Measurements from ENCODE around the gene ARHGEF4. TPM values are rescaled to one million over a fixed set of nuclear protein-coding genes. Genes with fewer than 3 reads are reported as not detected.

ARHGEF4 gene
- total RNA-seq, 1 experiment from 2014 or later, result 26.6 TPM

GRCh38 chr2:130830538-130830937 lies 6.2 kb upstream of the ARHGEF4 start:
- ATAC-seq (no peak), DNase-seq (ENCODE audit: low read depth, low spot score) (no peak)
- no peak overlapping the region for H3K9ac ChIP-seq (ENCODE audit: low read length)
- no peaks in the 10 kb centered on the region for H3K9me3 ChIP-seq (ENCODE audit: control insufficient read depth in 1 of 2, insufficient read depth in 1 of 2, low read depth in 1 of 2, low read length in 2 of 2)
- ChIA-PET POLR2A (no interaction called here), CTCF (no interaction called here), RAD21 (ENCODE audit: low non-redundant PET in 1 of 2, low total read pairs in 2 of 2, uncharacterized antibody in 2 of 2, unreplicated experiment in 2 of 2) (no interaction called here)
- H3K27ac ChIP-seq (ENCODE audit: low read depth, low read length), result no peak overlapping the region
- no peak overlapping the region for H3K4me3 ChIP-seq (replicated peaks in 1 of 2; ENCODE audit: low read depth in 1 of 2, low read length in 2 of 2)
- no peak overlapping the region for H2AFZ ChIP-seq (ENCODE audit: low read depth, low read length, poor library complexity, severe bottlenecking)
- no peaks in the 10 kb centered on the region for H3K79me2 ChIP-seq (ENCODE audit: insufficient read depth, low read length)
- no TSS peak for BruUV-seq (replicated peaks)
- TF ChIP-seq EZH2 (IDR thresholded peaks at IDR 0.05), result no peak
- TF ChIP-seq EZH2phosphoT487 (IDR thresholded peaks at IDR 0.05; ENCODE audit: borderline replicate concordance), result no peak
- TF ChIP-seq CBX3 (IDR thresholded peaks at IDR 0.05; ENCODE audit: low read depth), result no peak
- TF ChIP-seq, protein P1, sequence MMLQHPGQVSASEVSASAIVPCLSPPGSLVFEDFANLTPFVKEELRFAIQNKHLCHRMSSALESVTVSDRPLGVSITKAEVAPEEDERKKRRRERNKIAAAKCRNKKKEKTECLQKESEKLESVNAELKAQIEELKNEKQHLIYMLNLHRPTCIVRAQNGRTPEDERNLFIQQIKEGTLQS (IDR thresholded peaks at IDR 0.05), result no peak
- no peak for TF ChIP-seq POLR2AphosphoS5 (IDR thresholded peaks at IDR 0.05; ENCODE audit: low read depth, low read length)
- no peak for TF ChIP-seq SP1 (IDR thresholded peaks at IDR 0.05; ENCODE audit: low read depth)
- TF ChIP-seq ZBTB33 (IDR thresholded peaks at IDR 0.05; ENCODE audit: extremely low read depth, insufficient replicate concordance, low read length), result no peak
- no peak for TF ChIP-seq TCF7L2 (IDR thresholded peaks at IDR 0.05; ENCODE audit: borderline replicate concordance, extremely low read depth, insufficient read depth, insufficient read length)
- no peaks in the 10 kb centered on the region for H3K36me3 ChIP-seq (ENCODE audit: control insufficient read depth in 1 of 2, insufficient read depth in 2 of 2, low read length in 2 of 2)
- peaks cover 0 to 29% of the 10 kb centered on the region in 2 experiments; a peak in 2 of 4 replicates for H3K4me1 ChIP-seq (ENCODE audit: control insufficient read depth in 1 of 2, insufficient read depth in 2 of 2, low read length in 2 of 2)
- intact Hi-C loops (cut with micrococcal nuclease), result no loop called here
- no peaks in the 10 kb centered on the region for H3K27me3 ChIP-seq (ENCODE audit: insufficient read depth, low read length)
- H4K20me1 ChIP-seq (ENCODE audit: insufficient read depth), result no peaks in the 10 kb centered on the region
- H3K9me2 ChIP-seq (ENCODE audit: insufficient read depth), result no peaks in the 10 kb centered on the region
- H3K4me2 ChIP-seq (ENCODE audit: low read length), result no peak overlapping the region

DNA sequence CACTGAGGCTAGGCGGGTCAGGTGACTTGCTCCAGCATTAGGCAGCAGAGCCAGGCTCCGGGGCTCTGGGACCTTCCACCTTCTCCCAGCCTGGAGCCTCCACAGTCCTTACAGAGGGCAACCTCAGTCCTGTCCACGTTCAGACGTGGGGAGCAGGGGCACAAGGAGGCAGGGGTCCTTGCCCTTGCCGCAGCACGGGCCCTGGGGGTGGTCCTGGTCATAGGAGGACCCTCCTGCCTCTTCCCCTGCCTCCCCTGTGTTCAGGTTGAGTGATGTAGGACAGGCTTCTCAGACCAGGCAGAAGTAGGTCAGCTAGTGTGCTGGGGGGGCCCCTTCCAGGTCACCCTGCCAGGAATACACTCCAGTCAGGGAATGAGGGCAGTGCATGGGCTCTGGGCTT lies 5.4 kb upstream of the ARHGEF4 start:
- no TSS peak for BruUV-seq (replicated peaks)
- no peak for ATAC-seq
- ChIA-PET CTCF (no interaction called here), POLR2A (no interaction called here), RAD21 (ENCODE audit: low non-redundant PET in 1 of 2, low total read pairs in 2 of 2, uncharacterized antibody in 2 of 2, unreplicated experiment in 2 of 2) (no interaction called here)
- Histone ChIP-seq H3K4me2 (ENCODE audit: low read length) (no peak overlapping the region), H3K27me3 (ENCODE audit: insufficient read depth, low read length) (no peaks in the 10 kb centered on the region), H3K79me2 (ENCODE audit: insufficient read depth, low read length) (no peaks in the 10 kb centered on the region), H3K36me3 (ENCODE audit: control insufficient read depth in 1 of 2, insufficient read depth in 2 of 2, low read length in 2 of 2) (no peaks in the 10 kb centered on the region), H3K9ac (ENCODE audit: low read length) (no peak overlapping the region), H3K4me1 (ENCODE audit: control insufficient read depth in 1 of 2, insufficient read depth in 2 of 2, low read length in 2 of 2) (peaks cover 5 to 35% of the 10 kb centered on the region in 2 experiments; a peak in 3 of 4 replicates), H3K27ac (ENCODE audit: low read depth, low read length) (no peak overlapping the region), H3K9me2 (ENCODE audit: insufficient read depth) (no peaks in the 10 kb centered on the region), H3K4me3 (replicated peaks in 1 of 2; ENCODE audit: low read depth in 1 of 2, low read length in 2 of 2) (no peak overlapping the region), H3K9me3 (ENCODE audit: control insufficient read depth in 1 of 2, insufficient read depth in 1 of 2, low read depth in 1 of 2, low read length in 2 of 2) (no peaks in the 10 kb centered on the region), H4K20me1 (ENCODE audit: insufficient read depth) (no peaks in the 10 kb centered on the region), H2AFZ (ENCODE audit: low read depth, low read length, poor library complexity, severe bottlenecking) (no peak overlapping the region)
- no peak for DNase-seq (ENCODE audit: low read depth, low spot score)
- TF ChIP-seq ELF1 (IDR thresholded peaks at IDR 0.05; ENCODE audit: borderline replicate concordance, low read depth) (no peak), SIN3A (IDR thresholded peaks at IDR 0.05; ENCODE audit: low read depth) (no peak), MAX (IDR thresholded peaks at IDR 0.05) (no peak), YY1 (IDR thresholded peaks at IDR 0.05; ENCODE audit: extremely low read depth, insufficient replicate concordance, low read depth, low read length) (no peak), FOSL1 (IDR thresholded peaks at IDR 0.05; ENCODE audit: low read depth) (no peak), CBX3 (IDR thresholded peaks at IDR 0.05; ENCODE audit: low read depth) (no peak)
- intact Hi-C loops (cut with micrococcal nuclease), result no loop called here

Data from HCT116 (cell line).